ENCODE data around the gene TET1.

DNA sequence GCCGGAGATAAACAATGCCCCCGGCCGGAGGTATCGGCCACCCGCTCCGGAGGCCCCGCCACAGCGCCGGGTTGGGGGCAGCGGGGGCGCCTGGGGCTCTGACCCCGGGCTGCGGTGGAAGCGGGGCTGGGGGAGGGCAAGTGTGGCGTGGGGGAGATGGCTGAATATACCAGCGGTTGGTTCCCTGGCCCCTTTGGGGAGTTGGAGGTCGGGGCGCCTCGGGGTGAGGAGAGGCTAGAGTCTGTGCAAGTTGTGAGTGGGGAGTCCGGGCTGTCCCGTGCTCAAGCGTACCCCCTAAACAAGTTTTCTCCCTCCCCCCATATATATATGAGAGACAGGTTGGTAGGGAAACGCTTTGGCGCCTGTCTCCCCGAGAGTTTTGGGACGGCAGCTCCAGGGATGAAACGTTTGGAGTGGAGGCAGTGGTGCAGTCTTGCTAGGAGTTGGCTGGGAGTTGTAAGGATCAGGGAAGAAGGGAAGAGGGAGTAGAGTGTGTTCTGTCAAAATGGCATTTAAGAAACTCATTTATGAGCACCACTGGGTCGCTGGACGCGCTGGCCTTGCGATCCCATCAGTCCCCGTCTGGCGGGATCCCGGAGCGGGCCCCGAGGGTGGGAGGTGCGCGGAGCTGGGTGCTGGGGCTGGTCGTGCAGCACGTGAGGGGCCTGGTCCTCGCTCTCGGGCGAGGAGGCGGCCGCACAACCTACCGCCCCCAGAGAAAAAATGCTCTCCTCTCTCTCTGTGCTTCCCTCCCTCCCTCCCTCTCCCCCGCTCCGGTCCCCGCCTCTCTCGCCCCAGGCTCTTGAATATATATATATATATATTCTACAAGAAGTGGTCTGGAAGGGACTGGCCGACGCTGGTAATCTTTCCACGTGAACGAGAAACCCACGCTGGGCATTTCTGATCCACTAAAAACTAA is 1.1 kb downstream of the TET1 start:
- no peak for TF ChIP-seq POLR2A (IDR thresholded peaks at IDR 0.05; ENCODE audit: low read depth, low read length)
- TF ChIP-seq PAX5 (IDR thresholded peaks at IDR 0.05; ENCODE audit: insufficient read depth, low read length, severe bottlenecking), result no peak
- TF ChIP-seq POLR2AphosphoS5 (IDR thresholded peaks at IDR 0.05; ENCODE audit: low read depth, low read length), result no peak
- TF ChIP-seq TAF1 (IDR thresholded peaks at IDR 0.05; ENCODE audit: low read depth, low read length), result no peak
- TF ChIP-seq SPI1 (IDR thresholded peaks at IDR 0.05; ENCODE audit: low read depth, low read length), result no peak

Data from GM12891 (cell line).